ENCODE results near the gene PCYOX1L.

PCYOX1L gene

DNA sequence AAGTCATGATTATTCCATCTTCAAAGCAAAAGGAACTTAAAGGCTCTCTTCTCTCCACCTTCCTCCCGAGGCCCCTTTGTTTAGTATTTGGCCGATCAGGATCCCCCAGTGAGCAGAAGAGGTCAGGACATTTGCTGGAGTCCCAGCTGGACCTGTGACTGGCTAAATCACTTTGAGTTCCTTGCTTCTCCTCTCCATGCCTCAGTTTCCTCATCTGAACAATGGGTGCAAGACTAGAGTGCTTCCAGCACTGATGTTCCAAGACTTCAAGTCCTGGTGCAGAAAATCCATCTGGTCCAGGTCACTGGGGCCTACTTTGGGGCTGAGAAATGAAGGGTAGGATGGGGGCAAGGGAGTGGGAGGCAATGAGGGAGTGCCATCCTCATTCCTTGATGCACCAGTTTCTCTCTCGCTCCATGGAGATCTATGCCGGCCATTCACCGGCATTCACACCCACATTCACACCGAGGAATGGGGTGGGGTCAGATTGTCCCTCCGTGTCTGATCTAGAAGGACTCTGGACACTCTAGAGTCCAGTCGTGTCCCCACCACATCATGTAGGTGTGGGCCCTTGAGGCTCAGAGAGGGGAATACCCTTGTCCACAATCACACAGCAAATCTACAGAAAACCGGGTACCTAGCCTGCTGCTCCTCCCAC lies 60.0 kb downstream of the PCYOX1L start:
- TF ChIP-seq, protein P1, sequence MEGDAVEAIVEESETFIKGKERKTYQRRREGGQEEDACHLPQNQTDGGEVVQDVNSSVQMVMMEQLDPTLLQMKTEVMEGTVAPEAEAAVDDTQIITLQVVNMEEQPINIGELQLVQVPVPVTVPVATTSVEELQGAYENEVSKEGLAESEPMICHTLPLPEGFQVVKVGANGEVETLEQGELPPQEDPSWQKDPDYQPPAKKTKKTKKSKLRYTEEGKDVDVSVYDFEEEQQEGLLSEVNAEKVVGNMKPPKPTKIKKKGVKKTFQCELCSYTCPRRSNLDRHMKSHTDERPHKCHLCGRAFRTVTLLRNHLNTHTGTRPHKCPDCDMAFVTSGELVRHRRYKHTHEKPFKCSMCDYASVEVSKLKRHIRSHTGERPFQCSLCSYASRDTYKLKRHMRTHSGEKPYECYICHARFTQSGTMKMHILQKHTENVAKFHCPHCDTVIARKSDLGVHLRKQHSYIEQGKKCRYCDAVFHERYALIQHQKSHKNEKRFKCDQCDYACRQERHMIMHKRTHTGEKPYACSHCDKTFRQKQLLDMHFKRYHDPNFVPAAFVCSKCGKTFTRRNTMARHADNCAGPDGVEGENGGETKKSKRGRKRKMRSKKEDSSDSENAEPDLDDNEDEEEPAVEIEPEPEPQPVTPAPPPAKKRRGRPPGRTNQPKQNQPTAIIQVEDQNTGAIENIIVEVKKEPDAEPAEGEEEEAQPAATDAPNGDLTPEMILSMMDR (IDR thresholded peaks at IDR 0.05; ENCODE audit: extremely low read depth, insufficient read depth, missing control alignments): no peak
- no peak for DNase-seq (ENCODE audit: low spot score)
- in situ Hi-C loops (cut with MboI; ENCODE audit: low pct_unique_long_range_greater_than_20kb, low sequenced_read_pairs, unreplicated experiment): no loop called here

DNA sequence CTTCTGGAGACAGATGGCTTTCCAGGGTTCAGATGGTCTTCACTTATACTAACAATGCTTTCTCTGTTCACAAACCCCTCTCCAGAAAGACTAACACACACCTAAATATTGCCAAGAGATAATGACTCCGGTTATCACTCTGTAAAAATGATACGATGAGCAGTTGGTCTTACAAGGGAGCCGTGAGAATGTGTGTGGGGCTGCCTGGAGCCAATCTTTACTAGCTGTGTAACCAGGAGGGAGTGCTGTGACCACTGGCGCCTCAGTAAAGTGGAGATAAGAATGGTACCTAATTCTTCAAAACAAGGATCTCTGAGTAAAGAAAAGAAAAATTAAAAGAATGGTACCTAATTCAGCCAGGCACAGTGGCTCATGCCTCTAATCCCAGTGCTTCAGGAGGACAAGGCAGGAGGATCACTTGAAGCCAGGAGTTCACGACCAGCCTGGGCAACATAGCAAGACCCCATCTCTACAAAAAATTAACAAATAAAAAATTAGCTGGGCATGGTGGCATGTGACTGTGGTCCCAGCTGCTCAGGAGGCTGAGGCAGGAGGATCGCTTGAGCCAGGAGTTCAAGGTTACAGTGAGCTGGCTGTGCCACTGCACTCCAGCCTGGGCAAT lies 61.2 kb downstream of the PCYOX1L start:
- no peak for DNase-seq (ENCODE audit: low spot score)
- in situ Hi-C loops (cut with MboI; ENCODE audit: low pct_unique_long_range_greater_than_20kb, low sequenced_read_pairs, unreplicated experiment): no loop called here
- TF ChIP-seq, protein P1 (IDR thresholded peaks at IDR 0.05; ENCODE audit: extremely low read depth, insufficient read depth, missing control alignments): no peak
